ENCODE measurements around the gene E2F4. TPM values are rescaled to one million over a fixed set of nuclear protein-coding genes. Genes with fewer than 3 reads are reported as not detected.

The E2F4 gene
- total and polyA plus RNA-seq, 10 of the 15 experiments (the other 5 are each of a cell fraction or from before 2014, with no cell fraction given) = 11.7 to 132 (median 95.9) TPM

GRCh38 chr16:67226804-67227566, 35.0 kb downstream of the E2F4 start, which contains the start of gene TMEM208:
Gene TMEM208, plus strand, starts transcription at chr16:67227130. Its CDS starts 89 bp downstream, at chr16:67227219.
- BruUV-seq (replicated peaks) = no TSS peak
- TF ChIP-seq BRCA1 (IDR thresholded peaks at IDR 0.05; ENCODE audit: low read depth, low read length) = no peak
- TF ChIP-seq PML (IDR thresholded peaks at IDR 0.05; ENCODE audit: low read length) = peak; percentile 73; the same call in 1 of the 2 replicates
- peak; percentile 99 for TF ChIP-seq RUNX3 (IDR thresholded peaks at IDR 0.05; ENCODE audit: low read length)
- TF ChIP-seq ZNF274 (IDR thresholded peaks at IDR 0.05; ENCODE audit: insufficient read depth, insufficient read length) = no peak
- TF ChIP-seq YY1 (IDR thresholded peaks at IDR 0.05; ENCODE audit: low read depth, low read length) = peak; percentile 94
- TF ChIP-seq IRF4 (IDR thresholded peaks at IDR 0.05; ENCODE audit: low read depth, low read length) = peak; percentile 46; the same call in 1 of the 2 replicates
- TF ChIP-seq POLR2AphosphoS5 (IDR thresholded peaks at IDR 0.05; ENCODE audit: low read length) = peak; percentile 92
- no peak for TF ChIP-seq RAD51 (IDR thresholded peaks at IDR 0.05)
- TF ChIP-seq NR2C1 (IDR thresholded peaks at IDR 0.05) = peak; percentile 79
- peak; percentile 87; the same call in 1 of the 2 replicates for TF ChIP-seq STAT1 (conservative IDR thresholded peaks at IDR 0.05)
- no peak for TF ChIP-seq TCF7 (IDR thresholded peaks at IDR 0.05; ENCODE audit: borderline replicate concordance)
- no peak for TF ChIP-seq CBX5 (IDR thresholded peaks at IDR 0.05; ENCODE audit: low read depth)
- TF ChIP-seq ZNF207 (IDR thresholded peaks at IDR 0.05; ENCODE audit: borderline replicate concordance) = peak; percentile 86; the same call in 1 of the 2 replicates
- TF ChIP-seq ZBTB40 (IDR thresholded peaks at IDR 0.05; ENCODE audit: borderline replicate concordance) = peak; percentile 99
- TF ChIP-seq SIN3A (IDR thresholded peaks at IDR 0.05; ENCODE audit: low read depth, low read length) = peak; percentile 98
- TF ChIP-seq FOXK2 (IDR thresholded peaks at IDR 0.05) = peak; percentile 75
- no peak for TF ChIP-seq KDM1A (IDR thresholded peaks at IDR 0.05; ENCODE audit: borderline replicate concordance)
- peak; percentile 55; the same call in 1 of the 2 replicates for TF ChIP-seq PAX5 (IDR thresholded peaks at IDR 0.05; ENCODE audit: borderline replicate concordance, low read depth, low read length)
- TF ChIP-seq, protein P1, sequence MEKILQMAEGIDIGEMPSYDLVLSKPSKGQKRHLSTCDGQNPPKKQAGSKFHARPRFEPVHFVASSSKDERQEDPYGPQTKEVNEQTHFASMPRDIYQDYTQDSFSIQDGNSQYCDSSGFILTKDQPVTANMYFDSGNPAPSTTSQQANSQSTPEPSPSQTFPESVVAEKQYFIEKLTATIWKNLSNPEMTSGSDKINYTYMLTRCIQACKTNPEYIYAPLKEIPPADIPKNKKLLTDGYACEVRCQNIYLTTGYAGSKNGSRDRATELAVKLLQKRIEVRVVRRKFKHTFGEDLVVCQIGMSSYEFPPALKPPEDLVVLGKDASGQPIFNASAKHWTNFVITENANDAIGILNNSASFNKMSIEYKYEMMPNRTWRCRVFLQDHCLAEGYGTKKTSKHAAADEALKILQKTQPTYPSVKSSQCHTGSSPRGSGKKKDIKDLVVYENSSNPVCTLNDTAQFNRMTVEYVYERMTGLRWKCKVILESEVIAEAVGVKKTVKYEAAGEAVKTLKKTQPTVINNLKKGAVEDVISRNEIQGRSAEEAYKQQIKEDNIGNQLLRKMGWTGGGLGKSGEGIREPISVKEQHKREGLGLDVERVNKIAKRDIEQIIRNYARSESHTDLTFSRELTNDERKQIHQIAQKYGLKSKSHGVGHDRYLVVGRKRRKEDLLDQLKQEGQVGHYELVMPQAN (conservative IDR thresholded peaks at IDR 0.05) = peak; percentile 95

More at GRCh38 chr16:67226804-67227566, 35.0 kb downstream of the E2F4 start, which contains the start of gene TMEM208:
- no peaks in the 10 kb centered on the region for H4K20me1 ChIP-seq (ENCODE audit: control insufficient read depth, insufficient read depth)
- peak within 1 kb of the TSS; percentile 86 for H3K4me2 ChIP-seq (ENCODE audit: control insufficient read depth, insufficient read depth)
- FAIRE-seq (peak; percentile 100), ATAC-seq (peak; percentile 99), DNase-seq (ENCODE audit: low read depth, low spot score) (peak; percentile 97)
- intact Hi-C loops (cut with micrococcal nuclease; ENCODE audit: unreplicated experiment) = loop anchor here (1.0 kb wide), 1 partner anchor 20 kb away; the partner anchor contains the start of gene FHOD1
- H3K4me1 ChIP-seq (ENCODE audit: control insufficient read depth, insufficient read depth, low read length) = peaks cover 12% of the 10 kb centered on the region
- peak within 1 kb of the TSS; percentile 74 for H3K27ac ChIP-seq (ENCODE audit: control insufficient read depth, insufficient read depth)
- in situ Hi-C loops (cut with MboI) = no loop called here
- WGBS (ENCODE audit: insufficient coverage, insufficient replicate concordance, low lambda C conversion rate, missing lambda C conversion rate) = 3% methylated on average over 46 of the region's 46 CpGs
- ChIA-PET SMC1A (ENCODE audit: uncharacterized antibody, unreplicated experiment) (interaction anchor here (0.7 to 2.6 kb wide), 9 partner anchors 9 to 209 kb away, joined by 3 to 21 read pairs (median 4); partner anchors contain the start of genes ELMO3, FBXL8, FHOD1 and SLC9A5), RAD21 (ENCODE audit: unreplicated experiment) (interaction anchor here (0.6 to 3.1 kb wide), 11 partner anchors 10 to 589 kb away, joined by 3 to 35 read pairs (median 4); partner anchors contain the start of genes FHOD1, NOL3 and PLEKHG4), POLR2A (interaction anchor here (0.6 to 7.7 kb wide), 13 partner anchors 10 to 246 kb away, joined by 3 to 100 read pairs (median 4); partner anchors contain the start of genes E2F4, EXOC3L1, FHOD1 and NOL3), CTCF (interaction anchor here (0.6 to 2.5 kb wide), 16 partner anchors 8 to 254 kb away, joined by 3 to 25 read pairs (median 5); partner anchors contain the start of genes ATP6V0D1, E2F4, ELMO3 and EXOC3L1)
- H2AFZ ChIP-seq (ENCODE audit: control insufficient read depth, low read depth, low read length) = peak within 1 kb of the TSS; percentile 85
- H3K9me3 ChIP-seq (replicated peaks; ENCODE audit: control insufficient read depth, insufficient read depth, low read length) = no peaks in the 10 kb centered on the region
- peak within 1 kb of the TSS; percentile 87 for H3K4me3 ChIP-seq
- peaks cover 14 to 25% of the 10 kb centered on the region in 2 experiments; a peak in 3 of 4 replicates for H3K36me3 ChIP-seq (ENCODE audit: control insufficient read depth in 2 of 2, insufficient read depth in 2 of 2, low read length in 1 of 2)
- H3K79me2 ChIP-seq (ENCODE audit: control insufficient read depth, insufficient read depth, low read length) = peaks cover 18% of the 10 kb centered on the region
- H3K27me3 ChIP-seq (replicated peaks in 1 of 2; ENCODE audit: control insufficient read depth in 2 of 2, insufficient read depth in 2 of 2, low read length in 1 of 2) = no peaks in the 10 kb centered on the region
- H3K9ac ChIP-seq (ENCODE audit: control insufficient read depth, insufficient read depth, low read length) = peak within 1 kb of the TSS; percentile 80
